ENCODE data around the gene RAPGEF5.

GRCh38 chr7:22346383-22347107 is 10.4 kb downstream of the RAPGEF5 start:
- no peak for TF ChIP-seq CTCF (IDR thresholded peaks at IDR 0.05 in 4 of 5, conservative IDR thresholded peaks at IDR 0.05 in 1 of 5)
- no peak for TF ChIP-seq POLR2A (IDR thresholded peaks at IDR 0.05)

Measured in gastrocnemius medialis (tissue), 4 donors.